Lung (tissue), 12 donors: ENCODE data around the gene ADPRHL1. TPM values are rescaled to one million over a fixed set of nuclear protein-coding genes. Genes with fewer than 3 reads are reported as not detected.

Experiments used
- ATAC-seq: fragments of 200-7000 bp; cut with Tn5 transposase; one replicate; pipeline ENCODE4 v1.9.1; 2020; ENCODE audit warnings: moderate number of reproducible peaks; ENCODE audit not compliant: insufficient read depth, low FRiP score
- DNase-seq, 3 donors: peaks; one replicate each; pipeline ENCODE4 v3.0.0-alpha.2; 2013 to 2017
- H3K27ac ChIP-seq, 2 donors: one replicate each; pipeline ENCODE4 v1.5.1; 2013; ENCODE audit warnings: mild to moderate bottlenecking in 2 of 2, moderate library complexity in 2 of 2, control low read depth in 1 of 2, inconsistent platforms in 1 of 2, low read depth in 1 of 2, low read length in 1 of 2
- H3K27me3 ChIP-seq, 3 donors: one replicate each; pipeline ENCODE4 v1.5.1; 2013; ENCODE audit warnings: low read length in 2 of 3; ENCODE audit not compliant: control insufficient read depth in 3 of 3, insufficient read depth in 3 of 3
- H3K36me3 ChIP-seq, 4 donors: one replicate each; pipeline ENCODE4 v1.5.1; 2013; ENCODE audit warnings: low read length in 4 of 4, mild to moderate bottlenecking in 1 of 4, moderate library complexity in 1 of 4; ENCODE audit not compliant: control insufficient read depth in 4 of 4, insufficient read depth in 4 of 4
- H3K4me1 ChIP-seq, 5 donors: one replicate each; pipeline ENCODE4 v1.5.1; 2013; ENCODE audit warnings: low read length in 5 of 5, mild to moderate bottlenecking in 2 of 5, moderate library complexity in 1 of 5; ENCODE audit not compliant: control insufficient read depth in 5 of 5, insufficient read depth in 5 of 5
- H3K4me3 ChIP-seq: one replicate; pipeline ENCODE4 v1.5.1; 2013; ENCODE audit warnings: mild to moderate bottlenecking, control low read depth, moderate library complexity
- H3K9ac ChIP-seq, 2 donors: one replicate each; pipeline ENCODE4 v1.5.1; 2013; ENCODE audit warnings: low read length in 2 of 2, control low read depth in 1 of 2; ENCODE audit not compliant: insufficient read depth in 1 of 2
- H3K9me3 ChIP-seq, 4 donors: one replicate each; pipeline ENCODE4 v1.5.1; 2013; ENCODE audit warnings: low read length in 3 of 4, mild to moderate bottlenecking in 1 of 4, moderate library complexity in 1 of 4; ENCODE audit not compliant: control insufficient read depth in 4 of 4, insufficient read depth in 3 of 4
- CTCF ChIP-seq: IDR thresholded peaks from 2 replicates; pipeline ENCODE4 v1.5.1; 2012; ENCODE audit warnings: mild to moderate bottlenecking; ENCODE audit errors: control extremely low read depth, extremely low read depth
- WGBS, 2 donors: extraction: QIAGEN DNeasy Blood & Tissue Kit; methylation state at CpG; one replicate each; pipeline ENCODE4 v1.1.7; 2013; 5-methylcytosine and 5-hydroxymethylcytosine counted together
- polyA plus RNA-seq, 2 donors: library from polyadenylated mRNA; stranded (reverse); fragments of 200-250 nt; gene quantifications; one replicate each; pipeline ENCODE4 v1.2.1, GENCODE V29; 2013
- total RNA-seq, 2 donors: library from RNA; depleted of rRNA in 1 of 2; stranded (reverse); fragments of >200 nt in 1 of 2; gene quantifications; one replicate each; pipeline ENCODE4 v1.2.1, GENCODE V29; 2014 to 2021
- donor health status: control.
- donor health status: control.
- donor health status: Bipolar disorder and iron deficiency.
- donor health status: healthy.
- donor health status: DM: yes; HTN: yes; CAD: no.

ADPRHL1 gene
- total and polyA plus RNA-seq, 4 donors: 0.83 to 4.9 (median 1.3) TPM

- no peak for TF ChIP-seq CTCF
- Histone ChIP-seq H3K27me3 (no peaks in the 10 kb centered on the region), H3K9me3 (no peaks in the 10 kb centered on the region), H3K36me3 (peaks cover 0 to 4% (median 0%) of the 10 kb centered on the region in 4 donors), H3K27ac (no peak overlapping the region), H3K4me1 (peaks cover 0 to 11% (median 2%) of the 10 kb centered on the region in 5 donors), H3K4me3 (no peak overlapping the region), H3K9ac (no peak overlapping the region)
- ATAC-seq (no peak), DNase-seq (no peak)
- 79 to 88% methylated on average over 31 of the region's 31 CpGs for WGBS, 2 donors
These were observed 25.5 kb downstream of the ADPRHL1 start for GRCh38 chr13:113427562-113428468.

- 95% methylated on average over 15 of the region's 15 CpGs for WGBS, 2 donors
- no peak for ATAC-seq
- no peak for DNase-seq
- Histone ChIP-seq H3K4me1 (peaks cover 0 to 23% (median 2%) of the 10 kb centered on the region in 5 donors), H3K36me3 (peaks cover 0 to 4% (median 0%) of the 10 kb centered on the region in 4 donors), H3K9me3 (no peaks in the 10 kb centered on the region), H3K27ac (no peak overlapping the region), H3K9ac (no peak overlapping the region), H3K27me3 (no peaks in the 10 kb centered on the region), H3K4me3 (no peak overlapping the region)
- no peak for TF ChIP-seq CTCF
These were observed 26.7 kb downstream of the ADPRHL1 start for GRCh38 chr13:113426591-113426986.

- Histone ChIP-seq H3K27me3 (no peaks in the 10 kb centered on the region), H3K9me3 (no peaks in the 10 kb centered on the region), H3K27ac (no peak overlapping the region), H3K4me3 (no peak overlapping the region), H3K36me3 (peaks cover 0 to 4% (median 0%) of the 10 kb centered on the region in 4 donors), H3K4me1 (peaks cover 0 to 27% (median 2%) of the 10 kb centered on the region in 5 donors), H3K9ac (no peak overlapping the region)
- no peak for ATAC-seq
- no peak for TF ChIP-seq CTCF
- WGBS, 2 donors: 93 to 94% methylated on average over 21 to 22 of the region's 22 CpGs
- DNase-seq: no peak
These were observed 27.2 kb downstream of the ADPRHL1 start for GRCh38 chr13:113425941-113426590.
